ENCODE results near the gene QPCT.
"Not testable (repeated sequence)": the region's sequence is repeated elsewhere in the genome, so short reads cannot be mapped to it uniquely, and the experiment has no call there.

Gene QPCT

DNA sequence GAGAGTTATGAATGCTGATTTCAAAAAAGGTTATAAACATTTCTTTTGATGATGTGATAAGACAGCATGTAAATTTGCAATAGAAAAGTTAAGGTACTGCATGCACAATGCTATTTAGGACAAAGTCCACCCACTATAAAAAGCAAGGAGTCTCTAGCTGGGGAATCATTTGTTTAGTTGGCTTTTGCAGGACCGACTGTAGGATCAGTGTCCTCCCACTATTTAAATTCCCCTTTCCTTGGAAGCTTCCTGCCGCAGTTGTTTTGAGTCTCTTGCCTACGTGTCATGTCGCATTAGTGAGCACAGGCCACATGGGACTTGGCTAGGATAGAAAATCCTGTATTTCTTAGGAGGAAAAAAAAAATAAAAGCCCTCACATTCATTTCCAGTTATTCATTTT, 13.1 kb downstream of the QPCT start:
- DNase-seq (ENCODE audit: low read depth in 3 of 3) = no peak

DNA sequence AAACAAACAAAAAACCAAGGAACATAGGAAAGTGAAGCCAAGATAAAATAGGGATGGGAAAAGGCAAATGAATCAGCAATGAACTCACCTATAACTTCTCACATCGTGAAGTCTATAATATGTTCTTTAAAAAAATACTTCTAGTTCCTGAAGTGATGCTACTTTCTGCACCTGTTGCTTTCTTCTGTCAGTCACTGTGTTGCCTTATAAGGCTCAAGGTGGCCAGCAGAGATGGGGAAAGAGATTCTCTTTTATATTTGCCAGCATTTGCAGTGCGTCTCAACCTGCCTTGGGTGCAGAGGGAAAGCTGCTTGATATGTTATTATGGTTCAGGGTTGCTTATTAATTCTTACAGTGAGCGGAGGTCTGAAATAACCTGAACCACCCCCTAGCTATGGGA, 14.0 kb downstream of the QPCT start:
- no peak for DNase-seq (ENCODE audit: low read depth in 3 of 3)

DNA sequence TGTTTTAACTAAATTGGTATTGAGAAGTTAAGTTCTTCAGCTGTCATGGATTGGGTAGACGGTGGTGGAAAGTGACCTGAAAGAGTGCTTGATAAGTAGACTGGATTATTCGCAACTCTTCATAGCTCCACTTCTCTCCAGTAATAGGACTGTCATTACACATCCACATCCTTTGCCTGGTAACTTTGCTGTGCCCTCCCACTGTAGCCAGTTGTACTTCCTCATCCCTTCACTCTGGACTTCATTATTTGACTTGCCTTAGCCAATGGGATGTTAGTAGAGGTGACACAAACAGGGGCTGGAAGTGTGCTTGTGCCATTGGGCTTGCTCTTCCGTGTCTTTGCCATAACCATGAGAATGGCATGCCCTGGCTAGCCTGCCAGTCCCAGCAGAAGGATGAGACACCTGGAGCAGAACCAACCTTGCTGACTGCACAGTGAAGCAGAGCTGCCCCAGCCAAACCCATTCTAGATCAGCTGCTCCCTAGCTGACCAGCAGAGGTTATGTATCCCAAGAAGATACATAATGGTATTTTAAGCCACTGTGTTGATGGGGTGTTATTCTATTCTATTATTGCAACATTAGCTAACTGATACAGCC, 16.9 kb downstream of the QPCT start:
- DNase-seq (ENCODE audit: low read depth in 3 of 3) = no peak

DNA sequence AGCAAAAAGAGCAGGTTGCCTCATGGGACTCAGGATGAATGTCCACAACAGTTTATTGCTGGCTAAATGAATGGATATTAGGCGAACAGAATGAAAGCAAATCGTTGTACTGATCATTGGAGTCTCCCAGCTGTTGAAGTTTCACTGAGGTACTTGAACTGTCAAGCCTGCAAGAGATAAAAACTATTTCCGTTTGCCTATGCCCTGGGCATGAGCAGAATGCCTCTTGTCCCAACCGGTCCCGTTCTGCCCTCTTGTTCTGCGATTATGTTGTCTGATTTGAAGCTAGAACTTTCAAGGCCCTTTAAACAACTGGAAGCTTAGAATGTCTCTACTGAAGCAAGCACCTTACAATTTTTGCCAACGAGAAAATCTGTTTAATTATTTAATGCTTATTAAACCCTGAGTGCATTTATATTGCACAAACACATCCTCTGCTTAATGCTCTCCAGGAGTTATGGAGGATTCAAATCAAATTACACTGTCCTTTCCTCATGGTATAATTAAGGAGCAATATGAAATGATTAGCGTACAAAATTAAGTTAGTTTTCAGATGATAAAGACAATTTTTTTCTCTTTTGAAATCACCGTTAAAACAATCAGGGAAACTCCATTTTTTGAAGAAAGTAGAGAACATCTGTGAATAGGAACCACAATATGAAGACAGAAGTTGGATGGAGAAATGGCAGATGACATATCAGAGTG, 17.7 kb downstream of the QPCT start:
- no peak for DNase-seq (ENCODE audit: low read depth in 3 of 3)

DNA sequence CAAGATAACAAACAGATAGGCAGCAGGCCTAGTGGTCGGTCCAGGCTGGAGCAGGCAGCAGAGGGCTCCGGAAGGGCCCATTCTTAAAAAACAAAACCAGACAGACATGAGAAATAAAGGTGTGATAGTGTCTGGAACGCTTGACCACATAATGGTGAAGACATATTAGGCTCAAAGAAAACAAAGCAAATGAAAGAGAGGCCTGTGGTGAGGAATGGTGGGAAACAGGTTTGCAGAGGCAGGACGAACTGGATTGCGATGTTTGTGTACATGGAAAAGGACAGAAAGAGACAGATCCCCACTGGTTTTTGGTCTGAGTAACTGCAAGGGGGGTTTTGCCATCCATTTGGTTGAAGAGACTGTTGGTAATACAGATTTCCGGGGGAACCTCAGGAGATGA, 19.9 kb downstream of the QPCT start:
- no peak for DNase-seq (ENCODE audit: low read depth in 3 of 3)

DNA sequence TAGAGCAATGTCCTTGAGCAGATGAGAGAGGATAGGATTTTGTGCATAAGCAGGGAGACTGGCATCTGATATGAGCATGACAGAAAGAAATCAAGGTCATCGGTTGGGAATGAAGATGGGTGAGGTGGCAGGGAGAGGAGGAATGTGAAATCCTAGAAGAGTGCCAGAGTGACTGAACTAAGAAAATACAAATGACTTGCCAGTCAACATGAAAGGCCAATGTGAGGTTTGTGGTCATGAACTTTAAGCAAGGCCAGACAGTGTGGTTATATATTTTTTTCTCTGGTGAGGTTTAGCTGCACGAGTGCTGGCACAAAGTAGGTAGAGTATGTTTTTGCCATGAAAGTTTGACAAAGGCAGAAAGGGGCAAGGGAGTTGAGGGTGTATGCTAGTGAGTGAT, 21.2 kb downstream of the QPCT start:
- DNase-seq (ENCODE audit: low read depth in 3 of 3) = no peak

DNA sequence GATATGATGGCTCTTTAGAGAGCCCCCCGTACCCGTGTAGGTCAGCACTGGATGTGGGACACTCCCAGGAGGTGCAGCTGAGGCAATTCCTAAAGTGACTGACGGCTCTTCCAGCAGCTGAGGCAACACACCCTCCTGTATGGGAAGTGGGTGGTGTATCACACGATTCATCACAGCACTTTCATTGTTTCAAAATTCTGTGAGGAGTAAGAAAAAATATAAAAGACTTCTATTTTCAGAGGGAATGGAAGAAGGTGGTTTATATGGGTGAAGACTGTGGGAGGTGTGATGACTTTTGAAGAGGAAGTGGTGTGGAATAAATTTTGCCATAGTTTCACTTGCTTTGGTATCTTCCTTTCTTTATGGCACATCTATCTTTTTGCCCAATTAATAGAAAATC, 22.3 kb downstream of the QPCT start:
- no peak for DNase-seq (ENCODE audit: low read depth in 3 of 3)

DNA sequence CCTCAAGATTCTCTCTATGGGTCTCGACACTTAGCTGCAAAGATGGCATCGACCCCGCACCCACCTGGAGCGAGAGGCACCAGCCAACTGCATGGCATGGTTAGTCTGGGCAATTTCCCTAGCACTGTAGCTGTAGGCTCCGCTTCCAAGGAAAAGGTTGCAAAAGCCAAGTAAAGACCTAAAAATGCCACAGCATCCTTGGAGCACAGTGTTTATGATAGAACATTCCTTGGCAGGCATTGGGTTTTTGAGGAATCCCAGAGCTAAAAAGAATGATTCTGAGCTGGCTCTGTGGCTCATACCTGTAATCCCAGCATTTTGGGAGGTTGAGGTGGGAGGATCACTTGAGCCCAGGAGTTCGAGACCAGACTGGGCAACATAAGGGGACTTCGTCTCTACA, 22.9 kb downstream of the QPCT start:
- no peak for DNase-seq (ENCODE audit: low read depth in 3 of 3)

DNA sequence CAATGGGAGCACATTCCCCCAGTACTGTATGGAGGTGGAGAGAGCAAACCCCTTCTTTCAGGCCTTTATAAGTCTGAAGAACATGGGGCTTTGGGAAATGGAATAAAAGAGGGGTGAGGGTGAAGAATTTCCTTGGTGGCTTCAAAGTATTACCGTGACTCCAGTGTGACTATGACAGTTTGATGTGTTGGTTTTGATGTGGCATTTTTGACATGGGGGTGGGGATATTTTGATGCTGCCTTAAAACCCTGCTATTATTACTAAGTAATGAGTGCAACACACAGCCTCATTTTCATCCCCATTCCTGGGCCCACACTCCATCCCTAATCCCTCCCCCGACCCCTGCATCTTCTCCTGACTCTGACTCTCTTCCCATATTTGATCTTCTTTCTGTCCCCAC, 23.6 kb downstream of the QPCT start:
- DNase-seq (ENCODE audit: low read depth in 3 of 3) = peak in 1 of 3 experiments; percentile 13

DNA sequence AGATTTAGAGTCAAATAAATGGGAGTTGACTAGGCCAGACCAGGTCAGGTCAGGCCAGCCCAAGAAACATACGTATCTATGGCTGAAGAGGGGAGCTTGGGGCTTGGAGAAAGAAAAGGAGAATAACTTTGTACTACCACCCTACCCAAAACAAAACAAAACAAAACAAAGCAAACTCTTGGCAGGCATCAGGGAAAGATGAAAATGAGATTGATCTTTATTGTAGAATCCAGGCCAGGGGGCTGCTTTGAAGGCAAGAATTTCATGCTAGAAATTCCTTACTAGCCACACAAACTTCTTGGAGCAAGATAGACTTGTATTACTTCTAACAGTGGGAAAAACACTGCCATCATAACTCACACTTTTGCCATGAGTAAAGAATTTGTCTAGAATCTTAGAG, 26.2 kb downstream of the QPCT start:
- DNase-seq (ENCODE audit: low read depth in 3 of 3) = no peak

DNA sequence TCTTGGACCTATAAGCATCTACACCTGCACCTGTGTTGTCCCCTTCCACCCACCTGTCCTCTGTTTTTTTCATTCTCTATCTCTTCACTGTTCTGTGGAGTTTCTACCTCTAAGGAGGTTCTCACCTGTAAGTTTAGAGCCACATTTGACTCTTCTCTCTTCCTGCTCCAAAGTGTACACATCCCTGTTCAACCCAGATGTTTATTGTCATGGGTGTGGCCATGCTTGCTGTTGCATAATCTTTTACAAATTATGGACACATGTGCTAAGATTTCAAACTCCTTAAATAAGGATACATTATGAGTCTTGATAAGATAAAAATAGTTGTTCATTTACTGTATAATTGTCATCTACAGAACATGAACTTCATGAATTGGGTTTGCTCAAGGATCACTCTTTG, 27.6 kb downstream of the QPCT start:
- no peak for DNase-seq (ENCODE audit: low read depth in 3 of 3)

DNA sequence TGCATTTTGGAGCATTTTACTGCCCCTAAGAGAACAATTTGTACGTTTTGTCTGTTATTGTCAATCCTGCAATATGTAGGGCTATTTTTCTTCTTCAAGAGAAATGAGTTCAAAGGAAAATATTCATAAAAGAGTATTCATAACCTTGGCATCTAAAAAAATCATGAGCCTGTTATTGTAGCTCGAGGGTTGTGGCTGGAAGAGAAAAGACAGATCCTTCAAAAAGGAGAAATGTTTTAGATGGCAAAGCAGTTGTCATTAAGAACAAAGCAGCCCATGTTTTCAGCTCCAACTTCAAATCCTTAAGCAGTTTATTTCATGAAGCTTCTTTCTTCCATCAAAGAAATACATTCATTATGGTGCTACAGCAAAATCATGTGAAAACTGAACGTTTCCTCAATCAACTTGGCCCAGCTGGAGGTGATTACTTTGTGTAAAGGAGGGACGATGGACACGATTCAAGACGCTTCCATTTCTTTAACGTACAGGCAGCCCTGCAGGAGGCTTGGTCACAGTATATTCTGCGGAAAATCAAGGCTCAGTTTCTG, 31.4 kb downstream of the QPCT start:
- DNase-seq (ENCODE audit: low read depth in 3 of 3) = no peak

DNA sequence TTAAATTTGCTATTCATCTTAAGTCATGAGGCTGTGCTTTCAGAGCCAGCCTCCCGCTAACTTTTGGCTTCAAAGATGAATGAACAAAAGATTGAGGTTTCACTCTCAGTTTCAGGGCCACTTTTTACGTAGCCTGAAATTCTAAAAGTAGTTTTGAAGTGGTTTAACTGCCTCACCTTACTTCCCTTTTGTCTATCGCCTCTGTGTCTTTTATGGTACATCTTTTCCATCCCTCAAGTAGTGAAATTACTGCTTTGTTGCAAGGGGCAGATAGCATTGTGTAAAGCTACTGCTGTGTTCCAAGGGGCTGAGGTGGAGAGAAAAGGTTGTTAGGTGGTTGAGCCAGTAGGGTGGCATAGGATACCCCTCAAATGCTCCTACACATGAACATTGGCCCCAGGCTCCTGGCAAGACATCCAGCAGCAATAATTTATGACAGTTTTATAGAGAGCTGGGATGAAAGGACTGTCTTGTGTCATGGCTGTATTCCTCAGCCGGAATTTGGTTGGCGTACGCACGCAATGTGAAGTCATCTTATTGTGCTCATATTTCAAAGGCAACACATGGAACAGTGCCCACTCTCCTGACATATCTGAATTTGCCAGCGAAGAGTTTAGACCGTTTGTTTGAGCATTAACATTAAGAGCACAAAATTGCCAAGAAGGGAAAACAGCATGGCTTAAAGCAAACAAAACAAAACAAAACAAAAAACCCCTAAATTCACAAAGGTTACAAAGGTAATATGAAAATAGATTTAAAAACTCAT, 32.2 kb downstream of the QPCT start:
- DNase-seq (ENCODE audit: low read depth in 3 of 3) = no peak

DNA sequence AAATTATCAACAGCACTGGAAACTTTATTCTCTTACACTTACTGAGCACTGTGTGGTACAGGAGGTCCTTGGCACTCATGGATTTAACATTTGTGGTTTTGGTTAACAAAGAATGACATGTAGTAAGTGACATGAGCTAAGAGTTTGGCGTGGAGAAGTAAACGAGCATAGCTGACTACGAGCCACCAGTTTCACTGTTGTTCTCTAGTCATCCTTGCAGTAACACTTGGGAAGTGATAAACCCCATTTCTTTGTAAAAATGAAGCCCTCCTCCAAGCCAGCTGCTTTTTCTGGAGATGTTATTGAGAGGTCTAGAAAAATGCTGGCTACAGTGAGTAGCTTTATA, 32.7 kb downstream of the QPCT start:
- no peak for DNase-seq (ENCODE audit: low read depth in 3 of 3)

DNA sequence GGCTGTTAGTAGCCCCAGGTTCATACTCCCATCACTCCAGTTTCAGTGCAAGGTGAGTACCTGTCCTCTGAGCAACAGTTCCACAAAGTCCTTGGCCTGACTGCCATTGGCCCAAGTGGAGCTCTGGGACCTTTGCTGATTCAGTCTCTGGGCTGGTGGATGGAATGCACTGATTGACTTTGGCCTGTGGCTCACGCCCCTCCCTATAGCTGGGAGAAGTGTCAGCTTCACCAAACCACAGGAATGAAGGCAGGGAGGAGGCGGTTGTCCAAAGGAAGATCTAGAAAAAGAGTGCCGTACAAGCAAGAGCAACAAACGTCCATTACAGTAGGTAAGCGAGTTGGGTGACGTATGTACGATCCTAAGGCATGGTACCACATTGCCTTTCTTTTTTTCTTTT, 34.0 kb downstream of the QPCT start:
- DNase-seq (ENCODE audit: low read depth in 3 of 3) = no peak

DNA sequence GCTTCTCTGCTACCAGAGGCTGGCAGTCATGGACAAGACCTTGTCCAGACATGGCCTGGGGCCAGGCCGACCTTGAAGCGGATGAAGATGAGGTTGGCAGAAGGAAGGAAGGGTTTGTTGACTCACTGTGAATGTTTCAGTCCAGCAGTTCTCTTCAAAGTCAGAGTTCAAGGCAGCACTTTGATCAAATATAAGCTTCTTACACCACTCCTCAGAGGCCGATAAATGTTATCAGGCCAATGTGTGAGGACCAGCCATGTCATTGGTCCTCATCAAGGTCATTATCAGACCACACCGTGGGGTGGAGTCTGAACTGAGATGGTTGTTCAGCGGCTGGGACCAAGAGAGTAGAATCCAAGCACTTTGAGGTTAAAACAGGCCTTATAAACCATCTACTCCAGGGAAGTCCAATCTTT, 35.5 kb downstream of the QPCT start:
- no peak for DNase-seq (ENCODE audit: low read depth in 3 of 3)

DNA sequence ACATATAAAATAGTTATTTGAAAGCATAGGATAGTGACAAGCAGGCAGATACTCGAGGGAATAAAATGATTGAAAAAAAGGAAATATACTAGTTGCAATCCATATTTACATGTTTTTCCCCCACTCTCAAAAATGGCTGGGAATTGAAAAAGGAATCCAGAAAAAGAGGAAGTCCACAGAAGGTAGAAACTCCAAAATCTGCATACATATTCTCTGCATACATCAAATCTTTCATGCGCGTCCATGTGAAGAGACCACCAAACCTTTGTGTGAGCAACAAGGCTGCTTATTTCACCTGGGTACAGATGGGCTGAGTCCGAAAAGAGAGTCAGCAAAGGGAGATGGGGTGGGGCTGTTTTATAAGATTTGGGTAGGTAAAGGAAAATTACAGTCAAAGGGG, 36.4 kb downstream of the QPCT start:
- not testable (repeated sequence) for DNase-seq (ENCODE audit: low read depth in 3 of 3)

DNA sequence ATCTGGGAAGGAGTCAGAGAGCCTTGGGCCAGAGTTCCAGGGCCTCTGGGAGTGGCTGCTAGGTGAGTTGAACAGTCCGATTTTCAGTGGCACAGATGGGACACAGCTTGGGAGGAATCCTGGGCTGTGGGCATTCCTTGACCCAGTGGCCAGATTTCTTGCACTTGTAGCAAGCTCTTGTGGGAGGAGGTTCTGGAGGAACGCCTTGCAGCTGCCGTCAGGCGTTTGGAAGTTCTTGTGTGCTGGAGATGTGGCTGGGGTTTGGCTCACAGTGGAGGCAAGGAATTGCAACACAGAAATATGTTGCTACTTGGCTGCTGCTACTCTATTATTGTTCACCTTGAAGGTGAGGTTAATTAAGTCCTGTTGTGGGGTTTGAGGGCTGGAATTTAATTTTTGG, 39.8 kb downstream of the QPCT start:
- DNase-seq (ENCODE audit: low read depth in 3 of 3) = not testable (repeated sequence)

DNA sequence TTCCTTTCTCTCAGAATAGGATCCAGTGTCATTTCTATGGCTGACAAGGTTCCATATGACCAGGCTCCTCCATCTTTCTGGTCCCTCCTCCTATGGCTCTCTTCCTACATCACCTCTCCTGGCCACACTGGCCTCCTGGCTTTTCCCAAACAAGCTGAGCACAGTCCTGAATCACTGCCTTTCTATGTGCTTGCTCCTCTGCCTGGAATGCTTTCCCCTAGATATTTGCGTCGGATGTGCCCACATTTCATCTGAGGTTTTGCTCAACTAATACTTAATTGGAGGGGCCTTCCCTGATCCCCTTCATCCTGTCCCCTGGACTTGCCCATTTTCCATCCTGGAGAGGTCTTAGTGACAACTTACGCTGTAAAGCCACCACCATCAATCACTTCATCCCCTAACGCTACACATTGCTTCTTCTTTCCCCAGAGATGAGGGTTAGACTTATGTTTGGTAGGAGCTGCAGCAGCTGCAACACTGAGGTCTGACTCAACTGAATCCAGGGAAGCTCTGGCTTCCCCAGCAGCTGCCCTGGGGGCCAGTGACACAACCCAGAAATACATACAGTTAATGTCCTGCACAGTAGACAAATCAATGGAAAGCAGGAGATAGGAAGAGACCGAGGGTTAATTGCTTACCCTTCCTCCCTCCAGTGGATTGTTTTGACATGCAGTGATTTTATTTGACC, 42.9 kb downstream of the QPCT start:
- DNase-seq (ENCODE audit: low read depth in 3 of 3) = no peak

DNA sequence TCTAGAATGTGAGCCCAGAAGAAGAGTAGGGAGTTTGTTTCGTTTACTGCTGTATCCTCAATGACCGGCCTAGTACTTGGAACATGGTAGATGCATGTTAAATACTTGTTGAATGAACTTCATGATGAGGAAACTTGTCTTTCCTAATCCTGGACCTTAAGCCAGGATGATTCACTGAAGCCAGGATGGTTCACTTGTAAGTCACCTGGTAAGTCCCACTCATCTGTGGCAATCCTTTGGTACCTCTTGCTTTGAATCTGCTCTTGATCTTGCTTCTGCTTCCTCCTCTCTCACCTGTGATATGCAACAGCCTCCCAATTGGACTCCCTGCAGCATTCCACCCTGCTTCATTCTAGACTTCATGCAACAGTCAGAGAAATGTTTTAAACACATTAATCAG, 43.6 kb downstream of the QPCT start:
- no peak for DNase-seq (ENCODE audit: low read depth in 3 of 3)

DNA sequence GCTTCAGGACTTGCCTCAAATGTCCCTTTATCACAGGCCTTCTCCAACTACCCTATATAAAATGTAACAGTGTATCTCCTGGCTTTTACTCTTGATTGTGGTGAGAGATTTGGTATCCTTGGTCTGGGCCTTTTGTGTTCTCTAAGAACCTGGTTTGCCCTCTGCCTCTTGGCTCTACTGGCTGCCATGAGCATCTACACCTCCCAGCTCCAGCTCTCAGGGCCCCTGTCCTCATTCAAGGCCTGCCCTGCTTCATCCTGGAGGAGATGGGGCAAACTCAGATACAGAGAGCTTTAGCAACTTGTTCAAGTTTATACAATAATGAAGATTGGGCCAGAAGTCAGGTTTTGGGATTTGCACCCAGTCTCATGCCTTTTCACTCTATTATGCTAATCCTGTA, 45.0 kb downstream of the QPCT start:
- DNase-seq (ENCODE audit: low read depth in 3 of 3) = no peak

DNA sequence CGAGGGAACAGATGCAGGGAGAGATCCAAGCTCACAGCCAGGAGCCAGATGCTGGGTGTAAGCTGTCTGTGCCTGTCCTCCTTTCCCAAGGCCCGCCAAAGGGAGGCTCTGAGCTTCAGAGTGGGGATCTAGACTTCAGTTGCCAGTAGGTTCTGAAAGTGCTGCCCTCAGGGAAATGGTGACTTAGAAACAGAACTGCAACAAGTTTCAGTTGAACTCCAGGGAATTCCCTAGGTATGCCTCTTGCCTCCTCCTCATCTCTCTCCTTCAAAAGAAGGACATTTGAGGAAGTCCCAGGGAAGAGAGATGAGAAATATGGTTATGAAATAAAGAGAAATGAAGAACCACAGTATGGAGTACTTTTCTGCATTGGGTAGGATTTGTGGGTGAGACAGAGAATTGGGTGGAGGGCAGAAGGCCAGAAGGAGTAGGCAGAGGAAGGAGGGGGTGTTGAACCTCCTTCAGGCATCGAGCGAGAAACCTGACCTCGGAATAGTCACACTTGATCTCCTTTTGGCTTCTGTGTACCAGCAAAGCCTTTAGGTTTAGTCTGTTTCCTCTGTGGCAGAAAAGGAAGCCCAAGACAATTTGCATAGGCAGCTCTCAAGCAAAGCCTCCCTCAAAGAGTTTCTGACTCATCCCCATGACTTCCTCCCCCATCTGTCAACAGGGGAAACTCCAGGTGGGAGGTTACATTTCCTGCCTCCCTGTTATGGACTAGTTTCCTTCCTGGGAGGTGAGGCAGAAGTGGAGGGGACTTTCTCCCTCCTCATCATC, 45.7 kb downstream of the QPCT start:
- peak in 2 of 3 experiments; percentile 45 to 52 for DNase-seq (ENCODE audit: low read depth in 3 of 3)

Data from stimulated activated CD4-positive, alpha-beta T cell treated with anti-CD3 and anti-CD28 coated beads, TNF-alpha, amount 100 ng/mL, for 4 hours (primary cell).